HG03108 (cell line): ENCODE results near the gene CRYBA2.
A peak's percentile ranks its signal among the peaks of the same experiment; 100 is the strongest.

Source experiments
- ATAC-seq: cut with Tn5 transposase; IDR thresholded peaks from one replicate; pipeline ENCODE4 v1.9.1; 2021; ENCODE audit warnings: moderate library complexity; ENCODE audit not compliant: unreplicated experiment

CRYBA2 gene

GRCh38 chr2:218999881-219000568 is 6.8 kb upstream of the CRYBA2 start:
- ATAC-seq: no peak

GRCh38 chr2:218999021-218999880 is 6.0 kb upstream of the CRYBA2 start:
- ATAC-seq: no peak

GRCh38 chr2:218998414-218999002 is 5.3 kb upstream of the CRYBA2 start:
- no peak for ATAC-seq

DNA sequence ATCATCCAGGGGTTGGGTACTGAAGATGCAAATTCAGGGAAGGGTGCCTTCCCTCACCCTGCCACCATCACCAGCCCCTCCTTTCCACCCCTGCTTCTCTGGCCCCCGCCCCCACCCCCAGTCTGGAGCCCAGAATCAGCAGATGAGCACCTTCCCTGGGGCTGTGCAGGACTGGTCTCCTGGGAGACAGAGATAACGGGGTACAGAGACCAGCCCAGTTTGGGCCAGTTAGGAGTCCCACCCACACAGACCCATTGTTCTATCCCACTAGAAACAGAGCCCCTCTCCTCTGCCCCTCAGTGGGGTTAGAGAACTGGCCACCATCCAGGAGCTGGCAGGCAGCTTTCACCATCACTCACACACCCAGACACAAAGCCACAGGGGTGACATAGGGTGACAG is 4.5 kb upstream of the CRYBA2 start:
- ATAC-seq: no peak

DNA sequence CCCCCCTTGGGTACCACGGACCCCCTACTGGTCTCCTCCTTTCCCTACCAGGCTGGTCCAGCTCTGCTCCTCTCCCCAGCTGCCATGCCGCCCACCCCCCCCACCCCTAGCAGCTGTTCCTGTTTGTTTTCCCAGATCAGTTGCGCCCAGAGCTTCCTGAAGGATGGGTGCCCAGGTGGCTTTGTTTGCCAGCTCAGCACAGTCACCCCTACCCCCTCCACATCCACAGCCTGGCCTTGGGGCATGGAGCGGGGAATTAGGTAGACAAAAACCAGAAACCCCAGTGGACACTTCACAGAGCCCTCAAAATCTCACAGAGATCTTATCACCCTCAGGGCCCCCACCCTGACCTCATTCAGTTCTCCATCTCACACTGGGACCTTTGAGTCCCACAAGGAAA is 3.7 kb upstream of the CRYBA2 start:
- ATAC-seq: no peak

DNA sequence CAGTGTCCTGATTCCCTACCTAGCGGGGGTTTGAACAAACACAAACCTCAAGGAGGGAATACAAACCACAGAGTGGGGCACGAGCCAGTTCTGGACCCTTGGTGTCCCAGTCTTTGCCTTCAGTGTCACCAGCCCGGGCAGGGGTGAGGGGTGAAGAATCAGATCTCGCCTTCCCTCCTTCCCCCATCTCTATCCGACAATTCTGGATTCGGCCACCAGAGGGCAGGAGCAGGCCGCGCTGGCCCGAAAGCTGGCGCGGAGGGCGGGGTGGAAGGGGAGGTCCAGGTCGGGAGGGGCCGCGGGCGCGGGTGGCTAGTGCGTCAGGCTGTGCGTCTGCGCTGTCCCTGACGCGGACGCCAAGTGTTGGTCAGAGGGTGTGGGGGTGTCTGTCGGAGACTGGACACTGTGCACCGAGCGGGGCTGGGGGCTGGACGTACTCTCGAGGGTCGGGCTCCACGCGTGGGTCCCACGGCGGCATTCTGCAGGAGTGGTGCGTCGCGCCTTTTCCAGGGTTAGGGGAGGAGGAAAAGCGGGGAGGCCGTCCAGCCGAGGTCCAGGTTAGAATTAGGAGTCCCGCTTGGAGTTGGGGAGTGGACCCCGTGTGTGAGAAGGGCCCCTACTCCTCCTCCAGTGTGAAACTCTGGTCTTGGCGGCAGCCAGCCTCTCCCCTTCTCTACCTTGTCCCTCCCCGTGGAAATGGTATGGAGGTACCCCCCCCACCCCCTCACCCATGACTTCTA is 2.9 kb upstream of the CRYBA2 start:
- peak; percentile 58 for ATAC-seq

DNA sequence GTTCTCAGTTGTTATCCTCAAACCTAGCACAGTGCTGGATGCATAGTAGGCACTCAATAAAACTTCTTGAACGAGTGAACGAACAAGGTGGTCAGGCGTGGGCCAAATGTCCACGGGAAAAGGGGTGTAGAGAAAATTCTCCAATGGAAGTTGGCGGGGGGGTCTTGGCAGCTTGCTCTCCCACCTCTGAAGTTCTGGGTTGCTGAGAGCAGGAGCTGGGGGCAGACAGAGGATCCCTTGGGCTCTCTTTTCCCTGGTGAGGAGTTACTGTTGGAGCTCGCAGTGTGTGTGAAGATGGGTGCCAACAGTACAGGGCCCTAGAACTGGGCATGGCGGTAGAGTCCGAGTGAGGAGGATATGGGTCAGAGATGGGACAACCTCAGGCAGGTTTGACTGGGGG is 2.3 kb upstream of the CRYBA2 start:
- ATAC-seq: no peak

- ATAC-seq: no peak
Measured at GRCh38 chr2:218992703-218993344, 398 bp downstream of the CRYBA2 start.

DNA sequence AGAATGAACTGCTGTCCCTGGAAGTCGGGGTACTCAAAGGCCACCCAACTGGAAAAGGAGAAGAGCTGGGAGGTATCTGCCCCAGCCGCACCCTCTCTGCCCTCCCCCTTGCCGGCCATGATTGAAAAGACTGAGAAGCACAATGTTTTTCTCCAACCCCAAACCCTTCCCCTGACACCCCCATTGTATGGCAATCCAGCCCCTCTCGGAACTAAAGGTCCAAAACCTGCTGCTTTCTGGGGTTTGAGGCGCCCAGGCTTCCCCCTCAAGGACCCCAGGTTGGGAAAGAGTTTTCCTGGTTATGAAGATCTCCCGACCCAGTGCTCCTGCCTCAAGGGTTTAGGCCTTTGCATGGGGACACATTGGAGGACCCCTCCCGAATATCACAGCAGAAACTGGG is 1.0 kb downstream of the CRYBA2 start:
- no peak for ATAC-seq

DNA sequence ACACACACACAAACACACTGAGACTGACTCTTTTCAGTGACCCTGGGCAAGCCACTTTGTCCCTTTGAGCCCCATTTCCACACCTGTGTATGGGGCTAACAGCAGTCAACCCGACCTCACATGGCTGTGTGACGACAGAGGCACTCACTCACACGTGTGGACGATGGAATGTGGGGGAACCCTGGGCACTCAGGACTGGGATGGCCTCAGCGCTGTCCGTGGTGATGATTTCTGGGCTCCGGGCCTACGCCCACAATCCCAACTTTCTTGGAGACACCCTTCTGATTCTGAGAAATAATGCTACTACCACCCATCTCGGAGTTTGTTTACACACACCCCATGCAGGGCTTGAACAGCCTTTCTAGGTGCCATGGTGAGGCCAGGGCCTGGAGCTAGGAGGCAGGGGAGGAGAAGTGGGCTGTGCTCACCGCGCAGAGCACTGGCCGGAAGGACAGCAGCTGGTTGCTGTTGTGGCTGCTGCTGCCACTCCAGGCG is 1.5 kb downstream of the CRYBA2 start:
- ATAC-seq: no peak

GRCh38 chr2:218990612-218991011 is 2.6 kb downstream of the CRYBA2 start:
- no peak for ATAC-seq

GRCh38 chr2:218990052-218990451 is 3.2 kb downstream of the CRYBA2 start:
- no peak for ATAC-seq

DNA sequence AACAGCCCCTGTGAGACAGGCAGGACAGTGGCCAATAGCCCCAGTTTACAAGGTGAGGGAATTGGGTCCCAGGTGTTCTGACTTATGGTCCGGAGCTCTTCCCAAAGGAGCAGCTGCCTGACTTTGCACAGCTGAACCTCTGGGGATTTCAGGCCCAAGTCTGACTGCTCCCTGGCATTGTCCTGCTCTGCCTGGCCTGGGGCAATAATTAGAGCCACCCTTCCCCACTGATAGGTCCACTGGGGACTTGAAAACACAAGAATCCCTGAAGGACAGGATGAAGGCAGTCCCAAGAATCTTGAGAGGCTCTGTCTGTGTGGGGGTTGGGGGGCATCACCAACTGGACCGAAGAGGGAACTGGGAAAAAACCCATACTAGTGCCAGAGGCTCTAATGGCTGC is 4.6 kb downstream of the CRYBA2 start:
- no peak for ATAC-seq

DNA sequence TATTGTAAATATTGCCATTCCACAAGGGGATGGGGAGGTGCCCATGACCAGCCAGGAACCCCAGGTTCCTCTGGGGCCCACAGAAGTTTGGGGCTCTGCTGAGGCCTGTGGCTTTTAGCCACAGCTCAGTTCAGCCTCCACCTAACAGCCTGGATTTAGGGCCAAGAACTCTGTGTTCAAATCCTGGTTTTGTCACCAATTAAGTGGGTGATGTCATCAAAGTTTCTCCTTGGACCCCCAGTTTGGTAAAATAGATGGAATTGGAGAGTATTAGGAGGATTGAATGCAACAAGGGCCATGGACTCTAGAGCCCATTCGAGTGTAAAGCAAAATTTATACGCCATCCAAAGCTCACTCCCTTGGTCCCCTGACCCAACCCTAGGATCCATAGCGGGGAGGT is 5.1 kb downstream of the CRYBA2 start:
- no peak for ATAC-seq

- no peak for ATAC-seq
Measured at GRCh38 chr2:218986148-218986761, 7.0 kb downstream of the CRYBA2 start.

GRCh38 chr2:218985325-218986091 is 7.7 kb downstream of the CRYBA2 start:
- ATAC-seq: no peak

- ATAC-seq: no peak
Measured at GRCh38 chr2:218985021-218985324, 8.2 kb downstream of the CRYBA2 start, which contains the start of gene FEV. FEV (minus strand) TSS chr2:218985184; CDS start chr2:218985075, 109 bp downstream.

DNA sequence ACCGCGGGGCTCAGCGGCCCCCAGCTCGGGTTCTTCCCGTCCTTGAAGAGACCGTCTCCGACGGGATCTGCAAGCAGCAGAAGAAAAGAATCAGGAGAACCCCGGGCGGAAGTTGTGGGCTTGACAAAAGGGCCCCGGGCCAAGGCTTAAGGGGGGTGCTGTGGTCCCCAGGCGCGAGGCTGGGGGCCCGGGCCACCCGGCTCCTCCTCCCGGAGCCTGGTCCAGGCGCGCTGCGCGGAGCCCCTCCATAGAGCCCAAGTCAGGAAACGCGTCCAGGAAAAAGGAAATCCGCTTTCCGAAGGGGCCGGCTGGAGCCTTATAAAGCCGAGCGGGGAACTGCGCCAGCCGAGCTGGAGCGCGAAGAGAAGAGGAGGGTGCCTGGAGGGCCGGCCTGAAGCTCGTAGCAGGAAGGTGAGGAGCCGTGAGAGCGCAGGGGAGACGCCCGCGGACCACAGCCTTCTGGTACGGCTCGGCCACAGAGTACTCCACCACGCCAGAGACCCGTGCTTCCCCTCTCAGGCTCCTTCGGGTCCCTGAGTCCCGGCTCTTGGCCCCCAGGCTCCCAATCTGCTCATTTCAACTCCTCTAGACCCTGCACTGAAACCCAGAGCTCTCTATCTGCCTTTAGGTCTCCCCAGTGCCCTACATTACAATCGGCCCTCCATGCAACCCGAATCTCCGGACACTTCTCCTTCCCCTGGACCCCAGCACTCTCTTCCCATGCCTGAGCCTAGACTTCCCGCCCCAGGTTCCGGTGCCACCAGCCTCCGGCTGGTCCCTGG is 8.8 kb downstream of the CRYBA2 start:
- no peak for ATAC-seq

- ATAC-seq: no peak
Measured at GRCh38 chr2:218983934-218984238, 9.3 kb downstream of the CRYBA2 start.
